Measurements from ENCODE around the gene ZBTB7C. TPM values are rescaled to one million over a fixed set of nuclear protein-coding genes. Genes with fewer than 3 reads are reported as not detected.

The ZBTB7C gene
- polyA plus RNA-seq, 1 donor (not counting 4 experiments of a cell fraction or from before 2014, with no cell fraction given): 0.58 TPM

DNA sequence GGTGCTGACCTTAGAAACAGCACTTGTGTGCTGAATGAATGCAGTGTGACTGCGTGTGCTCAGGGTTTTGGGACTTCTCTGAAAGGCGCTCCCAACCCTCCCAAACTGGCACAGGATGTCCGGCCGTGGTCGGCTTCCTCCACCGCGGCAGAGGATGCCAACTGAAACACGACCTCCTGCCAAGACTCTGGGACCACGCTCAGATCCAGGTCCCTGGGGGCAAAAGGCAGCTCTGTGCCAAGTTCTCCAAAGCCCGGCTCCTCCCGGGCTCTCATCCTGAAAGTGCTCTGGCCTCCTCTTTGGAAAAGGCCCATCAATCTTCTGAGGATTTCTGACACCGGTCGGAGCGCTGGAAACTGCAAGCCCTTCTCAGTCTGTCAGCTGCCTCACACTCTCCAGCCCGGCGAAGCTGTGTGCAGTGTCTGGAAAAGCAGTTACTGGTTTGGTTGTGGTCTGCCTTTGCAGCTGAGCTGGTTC is 32.3 kb upstream of the ZBTB7C start:
- no peak for TF ChIP-seq EZH2 (IDR thresholded peaks at IDR 0.05; ENCODE audit: low read length)
- TF ChIP-seq, protein P1, sequence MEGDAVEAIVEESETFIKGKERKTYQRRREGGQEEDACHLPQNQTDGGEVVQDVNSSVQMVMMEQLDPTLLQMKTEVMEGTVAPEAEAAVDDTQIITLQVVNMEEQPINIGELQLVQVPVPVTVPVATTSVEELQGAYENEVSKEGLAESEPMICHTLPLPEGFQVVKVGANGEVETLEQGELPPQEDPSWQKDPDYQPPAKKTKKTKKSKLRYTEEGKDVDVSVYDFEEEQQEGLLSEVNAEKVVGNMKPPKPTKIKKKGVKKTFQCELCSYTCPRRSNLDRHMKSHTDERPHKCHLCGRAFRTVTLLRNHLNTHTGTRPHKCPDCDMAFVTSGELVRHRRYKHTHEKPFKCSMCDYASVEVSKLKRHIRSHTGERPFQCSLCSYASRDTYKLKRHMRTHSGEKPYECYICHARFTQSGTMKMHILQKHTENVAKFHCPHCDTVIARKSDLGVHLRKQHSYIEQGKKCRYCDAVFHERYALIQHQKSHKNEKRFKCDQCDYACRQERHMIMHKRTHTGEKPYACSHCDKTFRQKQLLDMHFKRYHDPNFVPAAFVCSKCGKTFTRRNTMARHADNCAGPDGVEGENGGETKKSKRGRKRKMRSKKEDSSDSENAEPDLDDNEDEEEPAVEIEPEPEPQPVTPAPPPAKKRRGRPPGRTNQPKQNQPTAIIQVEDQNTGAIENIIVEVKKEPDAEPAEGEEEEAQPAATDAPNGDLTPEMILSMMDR (optimal IDR thresholded peaks at IDR 0.05 in 1 of 3, IDR thresholded peaks at IDR 0.05 in 1 of 3, conservative IDR thresholded peaks at IDR 0.05 in 1 of 3; ENCODE audit: extremely low read depth in 1 of 3, insufficient read depth in 2 of 3, low read length in 3 of 3): no peak
- no peaks in the 10 kb centered on the region for H3K4me1 ChIP-seq (ENCODE audit: control insufficient read depth, extremely low read depth, insufficient read depth, low read length)
- no peak for FAIRE-seq

DNA sequence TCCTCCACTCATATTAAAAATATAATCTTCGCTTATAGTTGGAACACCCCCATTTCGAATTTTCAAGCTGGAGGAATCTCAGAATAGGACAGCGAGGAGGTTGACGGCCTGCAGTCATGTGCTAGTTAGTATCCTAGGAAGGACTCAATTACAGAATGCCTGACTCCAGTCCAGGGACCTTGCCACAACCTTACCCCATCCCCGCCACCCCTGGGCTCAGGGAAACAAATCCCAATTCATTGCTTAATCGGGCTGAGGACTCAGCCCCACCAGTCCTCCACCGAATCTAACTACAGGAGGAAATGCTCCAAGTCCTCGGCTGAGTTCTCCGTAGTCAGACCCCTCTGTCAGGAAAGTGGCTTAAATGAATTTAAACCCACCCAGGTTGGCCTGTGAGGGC is 31.7 kb upstream of the ZBTB7C start:
- DNase-seq (ENCODE audit: low read depth, low spot score) (no peak), FAIRE-seq (no peak)
- no peak overlapping the region for H3K27ac ChIP-seq (ENCODE audit: control insufficient read depth, insufficient read depth, low read length)

More for the DNA sequence above, 32.3 kb upstream of the ZBTB7C start:
- Histone ChIP-seq H3K27ac (ENCODE audit: control insufficient read depth, insufficient read depth, low read length) (no peak overlapping the region), H3K4me3 (ENCODE audit: control insufficient read depth in 2 of 3, extremely low read depth in 1 of 3, insufficient read depth in 2 of 3, low read depth in 1 of 3, low read length in 3 of 3) (no peak overlapping the region), H3K4me2 (ENCODE audit: control insufficient read depth, extremely low read depth, insufficient read depth, low read depth, low read length) (no peak overlapping the region), H3K27me3 (ENCODE audit: control insufficient read depth, extremely low read depth, insufficient read depth, low read length) (peaks cover 32% of the 10 kb centered on the region), H3K36me3 (ENCODE audit: control insufficient read depth in 2 of 2, extremely low read depth in 1 of 2, insufficient read depth in 2 of 2, low read length in 2 of 2) (no peaks in the 10 kb centered on the region), H3K9me3 (ENCODE audit: control insufficient read depth, low read depth, low read length) (no peaks in the 10 kb centered on the region), H3K79me2 (ENCODE audit: control insufficient read depth, insufficient read depth, low read length) (no peaks in the 10 kb centered on the region), H4K20me1 (ENCODE audit: control insufficient read depth, extremely low read depth, insufficient read depth, low read length) (no peaks in the 10 kb centered on the region), H3K9ac (ENCODE audit: control insufficient read depth, extremely low read depth, insufficient read depth, low read length) (no peak overlapping the region), H2AFZ (ENCODE audit: control insufficient read depth, low read length) (no peak overlapping the region), H3K9me1 (ENCODE audit: control insufficient read depth, extremely low read depth, insufficient read depth, low read length) (no peaks in the 10 kb centered on the region)
- dilution Hi-C loops (cut with MboI; ENCODE audit: extremely low pct_ligation_motif_present, low sequenced_read_pairs): loop anchor here (25.0 kb wide), 1 partner anchor 204 kb away; no protein-coding TSS in a partner anchor
- DNase-seq (ENCODE audit: low read depth, low spot score): no peak

More for the DNA sequence above, 31.7 kb upstream of the ZBTB7C start:
- no peak overlapping the region for H3K4me2 ChIP-seq (ENCODE audit: control insufficient read depth, extremely low read depth, insufficient read depth, low read depth, low read length)
- H3K4me3 ChIP-seq (ENCODE audit: control insufficient read depth in 2 of 3, extremely low read depth in 1 of 3, insufficient read depth in 2 of 3, low read depth in 1 of 3, low read length in 3 of 3): no peak overlapping the region
- H2AFZ ChIP-seq (ENCODE audit: control insufficient read depth, low read length): no peak overlapping the region
- no peaks in the 10 kb centered on the region for H3K4me1 ChIP-seq (ENCODE audit: control insufficient read depth, extremely low read depth, insufficient read depth, low read length)
- H4K20me1 ChIP-seq (ENCODE audit: control insufficient read depth, extremely low read depth, insufficient read depth, low read length): no peaks in the 10 kb centered on the region
- TF ChIP-seq, protein P1 (optimal IDR thresholded peaks at IDR 0.05 in 1 of 3, IDR thresholded peaks at IDR 0.05 in 1 of 3, conservative IDR thresholded peaks at IDR 0.05 in 1 of 3; ENCODE audit: extremely low read depth in 1 of 3, insufficient read depth in 2 of 3, low read length in 3 of 3): no peak
- TF ChIP-seq EZH2 (IDR thresholded peaks at IDR 0.05; ENCODE audit: low read length): no peak
- H3K9me3 ChIP-seq (ENCODE audit: control insufficient read depth, low read depth, low read length): no peaks in the 10 kb centered on the region
- dilution Hi-C loops (cut with MboI; ENCODE audit: extremely low pct_ligation_motif_present, low sequenced_read_pairs): loop anchor here (25.0 kb wide), 1 partner anchor 204 kb away; no protein-coding TSS in a partner anchor
- H3K9ac ChIP-seq (ENCODE audit: control insufficient read depth, extremely low read depth, insufficient read depth, low read length): no peak overlapping the region
- H3K36me3 ChIP-seq (ENCODE audit: control insufficient read depth in 2 of 2, extremely low read depth in 1 of 2, insufficient read depth in 2 of 2, low read length in 2 of 2): no peaks in the 10 kb centered on the region
- H3K27me3 ChIP-seq (ENCODE audit: control insufficient read depth, extremely low read depth, insufficient read depth, low read length): peaks cover 32% of the 10 kb centered on the region
- H3K9me1 ChIP-seq (ENCODE audit: control insufficient read depth, extremely low read depth, insufficient read depth, low read length): no peaks in the 10 kb centered on the region
- no peaks in the 10 kb centered on the region for H3K79me2 ChIP-seq (ENCODE audit: control insufficient read depth, insufficient read depth, low read length)
